MM.1S (cell line): ENCODE data around the gene ISYNA1.

Experiments
- EZH2phosphoT487 ChIP-seq: fragments of 300-600 bp; sonication (generic); IDR thresholded peaks from 2 replicates; pipeline ENCODE4 v1.6.1; 2018; ENCODE audit warnings: antibody characterized with exemption, low read length
- TF ChIP-seq, protein P1 (sequence below): fragments of 300-600 bp; sonication (generic); IDR thresholded peaks from 2 replicates; pipeline ENCODE4 v1.5.1; 2016; ENCODE audit warnings: antibody characterized with exemption, low read length, mixed read lengths

GRCh38 chr19:18461471-18461870 is 23.5 kb upstream of the ISYNA1 start:
- TF ChIP-seq EZH2phosphoT487, result no peak
- TF ChIP-seq, protein P1, sequence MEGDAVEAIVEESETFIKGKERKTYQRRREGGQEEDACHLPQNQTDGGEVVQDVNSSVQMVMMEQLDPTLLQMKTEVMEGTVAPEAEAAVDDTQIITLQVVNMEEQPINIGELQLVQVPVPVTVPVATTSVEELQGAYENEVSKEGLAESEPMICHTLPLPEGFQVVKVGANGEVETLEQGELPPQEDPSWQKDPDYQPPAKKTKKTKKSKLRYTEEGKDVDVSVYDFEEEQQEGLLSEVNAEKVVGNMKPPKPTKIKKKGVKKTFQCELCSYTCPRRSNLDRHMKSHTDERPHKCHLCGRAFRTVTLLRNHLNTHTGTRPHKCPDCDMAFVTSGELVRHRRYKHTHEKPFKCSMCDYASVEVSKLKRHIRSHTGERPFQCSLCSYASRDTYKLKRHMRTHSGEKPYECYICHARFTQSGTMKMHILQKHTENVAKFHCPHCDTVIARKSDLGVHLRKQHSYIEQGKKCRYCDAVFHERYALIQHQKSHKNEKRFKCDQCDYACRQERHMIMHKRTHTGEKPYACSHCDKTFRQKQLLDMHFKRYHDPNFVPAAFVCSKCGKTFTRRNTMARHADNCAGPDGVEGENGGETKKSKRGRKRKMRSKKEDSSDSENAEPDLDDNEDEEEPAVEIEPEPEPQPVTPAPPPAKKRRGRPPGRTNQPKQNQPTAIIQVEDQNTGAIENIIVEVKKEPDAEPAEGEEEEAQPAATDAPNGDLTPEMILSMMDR, result no peak
